MCF 10A (cell line): ENCODE results near the gene SRSF10. TPM values are rescaled to one million over a fixed set of nuclear protein-coding genes. Genes with fewer than 3 reads are reported as not detected.

ENCODE experiments used
- BruUV-seq: library from RNA; stranded (reverse); fragments of 400-500 nt; replicated peaks from 2 replicates; lab custom pipeline; 2021; lab: Mats Ljungman, UMichigan
- CTCF ChIA-PET: fragments of 300-600 bp; sonication (Branson Sonifier 250); formaldehyde crosslinking; extraction: SDS; loops from one replicate; lab custom pipeline; 2021; ENCODE audit warnings: antibody characterized with exemption, inconsistent platforms; lab: Yijun Ruan, JAX
- POLR2A ChIA-PET: fragments of 300-600, 350-650 bp; sonication (Branson Sonifier 250); formaldehyde crosslinking; extraction: SDS; loops from one replicate; lab custom pipeline; 2020; ENCODE audit warnings: antibody characterized with exemption, inconsistent platforms; lab: Yijun Ruan, JAX
- DNase-seq: peaks from one replicate; pipeline ENCODE4 v3.0.0-alpha.2; 2018; ENCODE audit not compliant: unreplicated experiment
- H3K27ac Mint-ChIP-seq: one replicate; pipeline ENCODE4 v1.8.0; 2022; ENCODE audit warnings: mild to moderate bottlenecking, low read depth, mixed read lengths; ENCODE audit not compliant: unreplicated experiment
- H3K27me3 Mint-ChIP-seq: one replicate; pipeline ENCODE4 v1.8.0; 2022; ENCODE audit warnings: mixed read lengths; ENCODE audit not compliant: insufficient read depth, unreplicated experiment
- H3K36me3 Mint-ChIP-seq: one replicate; pipeline ENCODE4 v1.8.0; 2022; ENCODE audit warnings: mild to moderate bottlenecking, moderate library complexity, mixed read lengths; ENCODE audit not compliant: insufficient read depth, unreplicated experiment
- H3K4me1 Mint-ChIP-seq: one replicate; pipeline ENCODE4 v1.8.0; 2022; ENCODE audit warnings: mixed read lengths; ENCODE audit not compliant: insufficient read depth, unreplicated experiment
- H3K4me3 Mint-ChIP-seq: one replicate; pipeline ENCODE4 v1.8.0; 2022; ENCODE audit warnings: mild to moderate bottlenecking, moderate library complexity, mixed read lengths; ENCODE audit not compliant: unreplicated experiment
- H3K9me3 Mint-ChIP-seq: one replicate; pipeline ENCODE4 v1.8.0; 2022; ENCODE audit warnings: mixed read lengths; ENCODE audit not compliant: unreplicated experiment
- CTCF ChIP-seq: fragments of 200-600 bp; IDR thresholded peaks from one replicate; pipeline ENCODE4 v1.8.0; 2022; ENCODE audit warnings: antibody characterized with exemption, mild to moderate bottlenecking; ENCODE audit not compliant: unreplicated experiment
- intact Hi-C: fragments of 100-400 bp; cut with micrococcal nuclease; formaldehyde crosslinking; loops from 2 replicates; pipeline ENCODE4 v1.14.1; 2022
- total RNA-seq: library from RNA; stranded (reverse); gene quantifications from 2 replicates; pipeline ENCODE4 v1.2.3, GENCODE V29; 2022

The SRSF10 gene
- total RNA-seq, 1 experiment from 2014 or later, result 134 TPM

DNA sequence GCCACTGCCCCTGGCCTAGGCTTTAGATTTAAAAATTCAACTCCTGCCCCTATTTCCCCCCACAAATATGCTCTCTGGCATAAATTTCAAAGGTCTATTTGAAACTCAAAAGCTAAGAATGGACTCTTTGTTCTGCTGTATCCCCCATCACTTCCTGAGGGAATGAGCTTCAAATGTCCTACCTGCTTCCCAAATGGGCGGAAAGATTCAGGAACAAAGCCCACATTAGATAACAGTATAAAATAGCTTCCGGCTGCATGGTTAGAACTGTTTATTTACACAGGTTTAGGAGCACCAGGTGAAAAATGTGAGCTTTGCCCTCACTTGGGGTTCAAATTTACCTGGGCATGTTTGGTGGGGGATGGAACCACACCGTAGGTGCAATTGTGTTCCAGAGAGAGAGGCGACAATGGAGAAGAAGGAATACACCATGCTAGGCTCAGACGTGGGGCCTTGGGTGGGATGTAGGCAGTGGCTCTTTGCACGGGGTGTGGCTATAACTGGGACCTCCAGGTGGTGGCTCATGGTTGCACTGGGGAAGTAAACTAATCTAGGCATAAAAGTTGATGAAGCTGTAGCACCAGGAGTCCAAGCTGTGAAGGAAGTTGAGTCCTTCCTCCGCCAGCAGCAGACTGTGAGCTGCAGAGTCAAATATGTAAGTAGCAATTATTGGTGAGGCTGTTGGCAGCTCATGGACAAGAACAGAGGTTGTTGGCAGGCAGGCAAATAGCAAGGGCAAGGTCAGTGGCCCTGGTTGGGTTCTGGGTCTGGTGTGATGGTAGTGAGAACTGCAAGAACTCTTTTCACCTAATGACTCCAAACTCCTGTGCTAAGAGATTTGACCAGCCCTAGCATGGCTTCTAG, 41.5 kb upstream of the SRSF10 start:
- BruUV-seq, result no TSS peak
- H3K4me3 Mint-ChIP-seq, result no peak overlapping the region
- H3K4me1 Mint-ChIP-seq, result peaks cover 29% of the 10 kb centered on the region
- intact Hi-C loops, result no loop called here
- TF ChIP-seq CTCF, result no peak
- H3K27ac Mint-ChIP-seq, result peak overlapping the region; percentile 65
- H3K27me3 Mint-ChIP-seq, result no peaks in the 10 kb centered on the region
- H3K36me3 Mint-ChIP-seq, result peaks cover 6% of the 10 kb centered on the region
- DNase-seq, result no peak
- H3K9me3 Mint-ChIP-seq, result no peaks in the 10 kb centered on the region
- POLR2A ChIA-PET, result interaction anchor here (1.2 to 6.0 kb wide), 6 partner anchors 24 to 244 kb away, joined by 3 to 79 read pairs (median 3); partner anchors contain the start of genes GALE, PITHD1, PNRC2 and SRSF10
- CTCF ChIA-PET, result interaction anchor here (0.7 to 1.5 kb wide), 4 partner anchors 40 to 250 kb away, joined by 3 to 7 read pairs (median 3); no protein-coding TSS in a partner anchor

DNA sequence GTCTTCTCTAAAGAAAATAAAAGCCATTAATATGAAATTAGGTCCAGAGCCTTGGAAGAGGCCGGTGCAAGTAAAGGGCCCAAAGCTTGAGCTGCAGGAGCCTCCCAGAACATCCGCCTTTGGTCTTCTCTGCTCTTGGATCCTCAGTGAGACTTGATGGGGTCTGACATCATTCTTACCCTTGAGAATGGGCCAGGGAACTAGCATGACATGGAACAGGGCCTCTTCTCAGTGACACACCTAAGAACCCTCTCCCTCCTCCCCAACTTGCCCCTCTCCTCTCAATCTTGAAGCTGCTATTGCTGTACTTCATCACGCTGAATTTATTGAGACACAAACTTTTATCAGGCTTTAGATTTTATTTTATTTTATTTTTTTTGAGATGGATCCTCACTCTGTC, 40.3 kb upstream of the SRSF10 start:
- no peaks in the 10 kb centered on the region for H3K9me3 Mint-ChIP-seq
- H3K36me3 Mint-ChIP-seq, result peaks cover 6% of the 10 kb centered on the region
- DNase-seq, result no peak
- peaks cover 33% of the 10 kb centered on the region for H3K4me1 Mint-ChIP-seq
- no peak overlapping the region for H3K4me3 Mint-ChIP-seq
- BruUV-seq, result no TSS peak
- intact Hi-C loops, result no loop called here
- no peak for TF ChIP-seq CTCF
- CTCF ChIA-PET, result interaction anchor here (0.5 to 1.4 kb wide), 4 partner anchors 8 to 825 kb away, joined by 3 to 5 read pairs (median 4); no protein-coding TSS in a partner anchor
- no peaks in the 10 kb centered on the region for H3K27me3 Mint-ChIP-seq
- POLR2A ChIA-PET, result interaction anchor here (2.1 to 6.0 kb wide), 3 partner anchors 26 to 60 kb away, joined by 9 to 79 read pairs (median 43); partner anchors contain the start of genes PNRC2 and SRSF10
- H3K27ac Mint-ChIP-seq, result peak overlapping the region; percentile 93

DNA sequence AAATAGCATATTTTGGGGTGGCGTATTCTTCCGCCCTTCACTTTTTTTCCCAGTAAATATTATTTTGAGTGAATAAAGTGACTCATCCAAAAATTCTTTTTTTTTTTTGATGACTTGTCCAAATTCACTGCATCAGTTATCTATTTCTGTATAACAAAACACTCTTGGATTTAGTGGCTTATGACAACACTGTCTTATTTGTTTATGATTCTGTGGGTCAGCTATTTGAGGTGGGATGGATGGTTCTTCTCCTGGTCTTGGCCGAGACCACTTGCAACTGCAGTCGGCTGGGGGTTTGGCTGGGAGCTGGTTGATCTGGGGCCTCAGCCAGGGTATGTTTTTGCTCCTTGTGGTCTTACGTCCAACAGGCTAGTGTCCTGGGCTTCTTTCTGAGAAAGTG, 39.9 kb upstream of the SRSF10 start:
- ChIA-PET CTCF (interaction anchor here (0.6 to 1.4 kb wide), 5 partner anchors 9 to 114 kb away, joined by 3 to 5 read pairs (median 3); partner anchors contain the start of gene SRSF10), POLR2A (interaction anchor here (0.7 to 6.0 kb wide), 6 partner anchors 11 to 64 kb away, joined by 3 to 79 read pairs (median 11); partner anchors contain the start of genes PNRC2 and SRSF10)
- Mint-ChIP-seq H3K4me1 (peaks cover 35% of the 10 kb centered on the region), H3K27me3 (no peaks in the 10 kb centered on the region), H3K9me3 (no peaks in the 10 kb centered on the region), H3K4me3 (no peak overlapping the region), H3K27ac (peak overlapping the region; percentile 93), H3K36me3 (peaks cover 6% of the 10 kb centered on the region)
- no peak for TF ChIP-seq CTCF
- intact Hi-C loops, result no loop called here
- DNase-seq, result no peak
- no TSS peak for BruUV-seq
